GM21825 (cell line): Measurements from ENCODE around the gene VPS39.

Experiments
- ATAC-seq: cut with Tn5 transposase; IDR thresholded peaks from one replicate; pipeline ENCODE4 v1.9.1; 2021; ENCODE audit warnings: mild to moderate bottlenecking, moderate library complexity; ENCODE audit not compliant: unreplicated experiment

VPS39 gene

GRCh38 chr15:42160136-42160535 lies 48.0 kb downstream of the VPS39 start:
- ATAC-seq: no peak

- ATAC-seq: no peak
Measured at GRCh38 chr15:42159381-42160015, 48.6 kb downstream of the VPS39 start.

GRCh38 chr15:42158941-42159340 lies 49.2 kb downstream of the VPS39 start:
- no peak for ATAC-seq

- no peak for ATAC-seq
Measured at GRCh38 chr15:42157981-42158765, 49.9 kb downstream of the VPS39 start.

- no peak for ATAC-seq
Measured at GRCh38 chr15:42157381-42157780, 50.7 kb downstream of the VPS39 start.

GRCh38 chr15:42156243-42156922 lies 51.7 kb downstream of the VPS39 start, which contains the start of gene PLA2G4F:
TSS of gene PLA2G4F (minus strand) at chr15:42156636. CDS start at chr15:42156549, 87 bp downstream.
- ATAC-seq: no peak

GRCh38 chr15:42155546-42156242 lies 52.4 kb downstream of the VPS39 start:
- ATAC-seq: no peak

GRCh38 chr15:42154956-42155355 lies 53.1 kb downstream of the VPS39 start:
- no peak for ATAC-seq

- no peak for ATAC-seq
Measured at GRCh38 chr15:42154212-42154941, 53.7 kb downstream of the VPS39 start.

- ATAC-seq: no peak
Measured at GRCh38 chr15:42153874-42154211, 54.3 kb downstream of the VPS39 start.

- ATAC-seq: no peak
Measured at GRCh38 chr15:42152921-42153698, 55.0 kb downstream of the VPS39 start.

GRCh38 chr15:42152196-42152920 lies 55.7 kb downstream of the VPS39 start:
- no peak for ATAC-seq

- no peak for ATAC-seq
Measured at GRCh38 chr15:42151736-42152135, 56.4 kb downstream of the VPS39 start.

- no peak for ATAC-seq
Measured at GRCh38 chr15:42151141-42151561, 57.0 kb downstream of the VPS39 start.

- no peak for ATAC-seq
Measured at GRCh38 chr15:42150219-42150970, 57.7 kb downstream of the VPS39 start.

GRCh38 chr15:42149493-42150218 lies 58.4 kb downstream of the VPS39 start:
- ATAC-seq: no peak

GRCh38 chr15:42148808-42149492 lies 59.2 kb downstream of the VPS39 start:
- no peak for ATAC-seq
